GM23248 (cell line): ENCODE results near the gene NCKAP1. TPM values are rescaled to one million over a fixed set of nuclear protein-coding genes. Genes with fewer than 3 reads are reported as not detected.

Experiments used
- DNase-seq: peaks from one replicate; pipeline ENCODE4 v3.0.0-alpha.2; 2015
- H2AFZ ChIP-seq: fragments of 200-600 bp; sonication (generic); 2 replicates; pipeline ENCODE4 v1.6.1; 2016; ENCODE audit warnings: antibody characterized with exemption
- H3F3A ChIP-seq: fragments of 200-600 bp; sonication (generic); 2 replicates; pipeline ENCODE4 v1.6.1; 2016; ENCODE audit warnings: mild to moderate bottlenecking, antibody characterized with exemption, mixed run types; ENCODE audit not compliant: insufficient read depth
- H3K27ac ChIP-seq: fragments of 200-600 bp; sonication (generic); 2 replicates; pipeline ENCODE4 v1.5.1; 2016; ENCODE audit warnings: mild to moderate bottlenecking
- H3K27me3 ChIP-seq: fragments of 200-600 bp; sonication (generic); replicated peaks from 2 replicates; pipeline ENCODE4 v1.6.1; 2016; ENCODE audit warnings: mild to moderate bottlenecking; ENCODE audit not compliant: insufficient read depth
- H3K36me3 ChIP-seq: fragments of 200-600 bp; sonication (generic); 2 replicates; pipeline ENCODE4 v1.6.1; 2016; ENCODE audit warnings: low read depth, mild to moderate bottlenecking
- H3K4me1 ChIP-seq: fragments of 200-600 bp; sonication (generic); 2 replicates; pipeline ENCODE4 v1.6.1; 2016; ENCODE audit warnings: mild to moderate bottlenecking; ENCODE audit not compliant: insufficient read depth
- H3K4me2 ChIP-seq: fragments of 200-600 bp; sonication (generic); one replicate; pipeline ENCODE4 v1.6.1; 2016; ENCODE audit warnings: mild to moderate bottlenecking; ENCODE audit not compliant: unreplicated experiment
- H3K4me3 ChIP-seq: fragments of 200-600 bp; sonication (generic); 2 replicates; pipeline ENCODE4 v1.5.1; 2016; ENCODE audit warnings: mild to moderate bottlenecking
- H3K79me2 ChIP-seq: fragments of 200-600 bp; sonication (generic); 2 replicates; pipeline ENCODE4 v1.6.1; 2016; ENCODE audit warnings: mild to moderate bottlenecking; ENCODE audit not compliant: insufficient read depth
- H3K9ac ChIP-seq: fragments of 200-600 bp; sonication (generic); 2 replicates; pipeline ENCODE4 v1.6.1; 2016; ENCODE audit warnings: mild to moderate bottlenecking
- H3K9me2 ChIP-seq: fragments of 200-600 bp; sonication (generic); 2 replicates; pipeline ENCODE4 v1.6.1; 2016; ENCODE audit warnings: mixed run types, mild to moderate bottlenecking, moderate library complexity; ENCODE audit not compliant: insufficient read depth
- H3K9me3 ChIP-seq: fragments of 200-600 bp; sonication (generic); one replicate; pipeline ENCODE4 v1.6.1; 2017; ENCODE audit warnings: low read depth
- H4K20me1 ChIP-seq: fragments of 200-600 bp; sonication (generic); 2 replicates; pipeline ENCODE4 v1.6.0; 2016; ENCODE audit not compliant: insufficient read depth
- EZH2 ChIP-seq: fragments of 200-600 bp; sonication (generic); IDR thresholded peaks from 2 replicates; pipeline ENCODE4 v1.6.1; 2018; ENCODE audit warnings: antibody characterized with exemption, mild to moderate bottlenecking; ENCODE audit not compliant: insufficient read depth, poor library complexity, severe bottlenecking
- EZH2phosphoT487 ChIP-seq: fragments of 200-600 bp; sonication (generic); IDR thresholded peaks from 2 replicates; pipeline ENCODE4 v1.6.1; 2018; ENCODE audit warnings: antibody characterized with exemption, moderate library complexity, mild to moderate bottlenecking, low read depth; ENCODE audit not compliant: insufficient read depth
- WGBS, 2 experiments: methylation state at CpG; one replicate each; pipeline ENCODE4 v1.1.6; 2015 to 2017; ENCODE audit warnings: low lambda C conversion rate in 2 of 2, low coverage in 1 of 2; ENCODE audit errors: missing lambda C conversion rate in 2 of 2; 5-methylcytosine and 5-hydroxymethylcytosine counted together
- in situ Hi-C: fragments of 300-500 bp; cut with MboI; formaldehyde crosslinking; loops from 2 replicates; pipeline ENCODE4 v1.15.0; 2020
- polyA plus RNA-seq: library from polyadenylated mRNA; unstranded; fragments of >200 nt; fragmentation: Nextera tagmentation; extraction: Ambion mirVana; gene quantifications from 2 replicates; pipeline ENCODE4 v1.2.1, GENCODE V29; 2016
- total RNA-seq: library from RNA; depleted of rRNA; stranded (reverse); fragments of >200 nt; shearing (Covaris generic); gene quantifications from 2 replicates; pipeline ENCODE4 v1.2.3, GENCODE V29; 2014

NCKAP1 gene
- total and polyA plus RNA-seq, 2 experiments from 2014 or later = 58.9 to 201 TPM

GRCh38 chr2:183029219-183029618, 9.0 kb downstream of the NCKAP1 start:
- H3F3A ChIP-seq = peaks cover 21% of the 10 kb centered on the region; the same call in 1 of the 2 replicates
- H3K4me1 ChIP-seq = peaks cover 63% of the 10 kb centered on the region
- H3K9me2 ChIP-seq = no peaks in the 10 kb centered on the region
- H3K9ac ChIP-seq = no peak overlapping the region
- no peak overlapping the region for H3K27ac ChIP-seq
- peaks cover 100% of the 10 kb centered on the region for H3K79me2 ChIP-seq
- H4K20me1 ChIP-seq = peaks cover 54% of the 10 kb centered on the region
- no peaks in the 10 kb centered on the region for H3K36me3 ChIP-seq
- no peak overlapping the region for H3K4me3 ChIP-seq
- DNase-seq = peak; percentile 30
- in situ Hi-C loops = no loop called here
- WGBS, 2 experiments = 93 to 100% methylated on average over 2 of the region's 2 CpGs
- no peaks in the 10 kb centered on the region for H3K9me3 ChIP-seq
- H2AFZ ChIP-seq = no peak overlapping the region
- no peak overlapping the region for H3K4me2 ChIP-seq
- H3K27me3 ChIP-seq = no peaks in the 10 kb centered on the region
- TF ChIP-seq EZH2phosphoT487 (no peak), EZH2 (no peak)

GRCh38 chr2:183028108-183028507, 10.1 kb downstream of the NCKAP1 start:
- DNase-seq = no peak
- H4K20me1 ChIP-seq = peaks cover 46% of the 10 kb centered on the region
- H2AFZ ChIP-seq = no peak overlapping the region
- no peaks in the 10 kb centered on the region for H3K27me3 ChIP-seq
- TF ChIP-seq EZH2phosphoT487 = no peak
- no peak for TF ChIP-seq EZH2
- H3K9ac ChIP-seq = no peak overlapping the region
- peaks cover 7% of the 10 kb centered on the region; the same call in 1 of the 2 replicates for H3K36me3 ChIP-seq
- H3K4me1 ChIP-seq = peaks cover 61% of the 10 kb centered on the region
- 0 out of 2 replicates have a peak, but pooled peaks cover 10% of the 10 kb centered on the region for H3F3A ChIP-seq
- H3K4me2 ChIP-seq = no peak overlapping the region
- H3K79me2 ChIP-seq = peaks cover 100% of the 10 kb centered on the region
- H3K9me2 ChIP-seq = no peaks in the 10 kb centered on the region
- H3K27ac ChIP-seq = no peak overlapping the region
- H3K9me3 ChIP-seq = no peaks in the 10 kb centered on the region
- in situ Hi-C loops = no loop called here
- H3K4me3 ChIP-seq = no peak overlapping the region

- Histone ChIP-seq H3K27me3 (no peaks in the 10 kb centered on the region), H3K4me3 (no peak overlapping the region), H4K20me1 (peaks cover 40% of the 10 kb centered on the region), H3K4me1 (peaks cover 61% of the 10 kb centered on the region), H3K79me2 (peaks cover 100% of the 10 kb centered on the region), H3K36me3 (peaks cover 13% of the 10 kb centered on the region; the same call in 1 of the 2 replicates), H3K9ac (no peak overlapping the region), H3K9me3 (no peaks in the 10 kb centered on the region), H3K9me2 (no peaks in the 10 kb centered on the region), H3K27ac (no peak overlapping the region), H3K4me2 (no peak overlapping the region), H3F3A (0 out of 2 replicates have a peak, but pooled peaks cover 6% of the 10 kb centered on the region), H2AFZ (no peak overlapping the region)
- in situ Hi-C loops = no loop called here
- DNase-seq = no peak
- no peak for TF ChIP-seq EZH2
- no peak for TF ChIP-seq EZH2phosphoT487
- 100% methylated on average over 1 of the region's 1 CpG for WGBS, 2 experiments
Observed at GRCh38 chr2:183027443-183027842, 10.8 kb downstream of the NCKAP1 start.

GRCh38 chr2:183026424-183026823, 11.8 kb downstream of the NCKAP1 start:
- peaks cover 54% of the 10 kb centered on the region for H3K4me1 ChIP-seq
- DNase-seq = no peak

More at GRCh38 chr2:183026424-183026823, 11.8 kb downstream of the NCKAP1 start:
- H3K27me3 ChIP-seq = no peaks in the 10 kb centered on the region
- in situ Hi-C loops = no loop called here
- no peak overlapping the region for H3K4me3 ChIP-seq
- no peak for TF ChIP-seq EZH2phosphoT487
- TF ChIP-seq EZH2 = no peak
- H3K79me2 ChIP-seq = peaks cover 100% of the 10 kb centered on the region
- 70 to 74% methylated on average over 2 of the region's 2 CpGs for WGBS, 2 experiments
- peaks cover 18% of the 10 kb centered on the region; the same call in 1 of the 2 replicates for H3K36me3 ChIP-seq
- no peak overlapping the region for H2AFZ ChIP-seq
- H3F3A ChIP-seq = 0 out of 2 replicates have a peak, but pooled peaks cover 6% of the 10 kb centered on the region
- H4K20me1 ChIP-seq = peaks cover 30% of the 10 kb centered on the region
- H3K9me3 ChIP-seq = no peaks in the 10 kb centered on the region
- no peaks in the 10 kb centered on the region for H3K9me2 ChIP-seq
- H3K9ac ChIP-seq = no peak overlapping the region
- H3K4me2 ChIP-seq = no peak overlapping the region
- no peak overlapping the region for H3K27ac ChIP-seq
